ENCODE results near the gene CSPG4. TPM values are rescaled to one million over a fixed set of nuclear protein-coding genes. Genes with fewer than 3 reads are reported as not detected.

CSPG4 gene
- total and polyA plus RNA-seq, 4 donors = 10.6 to 160 (median 66.0) TPM

- Histone ChIP-seq H3K27me3 (ENCODE audit: control insufficient read depth in 1 of 2, insufficient read depth in 2 of 2, low read length in 1 of 2) (no peaks in the 10 kb centered on the region), H3K36me3 (ENCODE audit: control insufficient read depth in 1 of 2, insufficient read depth in 2 of 2, low read length in 1 of 2) (no peaks in the 10 kb centered on the region), H3K9me3 (ENCODE audit: control insufficient read depth, low read length) (no peaks in the 10 kb centered on the region), H3K27ac (ENCODE audit: low read depth in 1 of 2, low read length in 2 of 2) (no peak overlapping the region), H3K4me3 (ENCODE audit: low read length in 2 of 2) (no peak overlapping the region), H3K4me1 (ENCODE audit: control insufficient read depth in 1 of 2, insufficient read depth in 2 of 2, low read length in 2 of 2) (peaks cover 3 to 6% of the 10 kb centered on the region in 2 donors)
- no peak for ATAC-seq (ENCODE audit: low FRiP score)
- 78% methylated on average over 11 of the region's 11 CpGs for WGBS, 2 donors
- no peak for DNase-seq
- intact Hi-C loops (cut with DNase I) = no loop called here
These were observed 48.7 kb downstream of the CSPG4 start for GRCh38 chr15:75663931-75664421.

- 85 to 92% methylated on average over 9 of the region's 9 CpGs for WGBS, 2 donors
- no peaks in the 10 kb centered on the region for H3K36me3 ChIP-seq (ENCODE audit: control insufficient read depth in 1 of 2, insufficient read depth in 2 of 2, low read length in 1 of 2)
- ATAC-seq (ENCODE audit: low FRiP score) (no peak), DNase-seq (no peak)
- H3K27ac ChIP-seq (ENCODE audit: low read depth in 1 of 2, low read length in 2 of 2) = peak overlapping the region; percentile 18 to 33
- no peak overlapping the region for H3K4me3 ChIP-seq (ENCODE audit: low read length in 2 of 2)
- intact Hi-C loops (cut with DNase I) = no loop called here
- H3K9me3 ChIP-seq (ENCODE audit: control insufficient read depth, low read length) = no peaks in the 10 kb centered on the region
- H3K4me1 ChIP-seq (ENCODE audit: control insufficient read depth in 1 of 2, insufficient read depth in 2 of 2, low read length in 2 of 2) = peaks cover 6% of the 10 kb centered on the region in 2 donors
- H3K27me3 ChIP-seq (ENCODE audit: control insufficient read depth in 1 of 2, insufficient read depth in 2 of 2, low read length in 1 of 2) = no peaks in the 10 kb centered on the region
These were observed 49.7 kb downstream of the CSPG4 start for GRCh38 chr15:75662823-75663519.

- WGBS, 2 donors = 51 to 62% methylated on average over 3 of the region's 3 CpGs
- H3K4me3 ChIP-seq (ENCODE audit: low read length in 2 of 2) = no peak overlapping the region
- H3K4me1 ChIP-seq (ENCODE audit: control insufficient read depth in 1 of 2, insufficient read depth in 2 of 2, low read length in 2 of 2) = peaks cover 0 to 6% of the 10 kb centered on the region in 2 donors
- peaks cover 0 to 6% of the 10 kb centered on the region in 2 donors for H3K36me3 ChIP-seq (ENCODE audit: control insufficient read depth in 1 of 2, insufficient read depth in 2 of 2, low read length in 1 of 2)
- H3K27ac ChIP-seq (ENCODE audit: low read depth in 1 of 2, low read length in 2 of 2) = peak overlapping the region; percentile 65 to 98
- ATAC-seq (ENCODE audit: low FRiP score) (no peak), DNase-seq (no peak)
- intact Hi-C loops (cut with DNase I) = loop anchor here in 1 of 2 donors (2.0 kb wide), 1 partner anchor 15 kb away; the partner anchor contains the start of gene SNX33
- H3K27me3 ChIP-seq (ENCODE audit: control insufficient read depth in 1 of 2, insufficient read depth in 2 of 2, low read length in 1 of 2) = no peaks in the 10 kb centered on the region
- no peaks in the 10 kb centered on the region for H3K9me3 ChIP-seq (ENCODE audit: control insufficient read depth, low read length)
These were observed 50.9 kb downstream of the CSPG4 start for GRCh38 chr15:75661756-75662140.

GRCh38 chr15:75661100-75661755 is 51.4 kb downstream of the CSPG4 start:
- no peak overlapping the region for H3K4me3 ChIP-seq (ENCODE audit: low read length in 2 of 2)
- peak overlapping the region; percentile 65 to 98 for H3K27ac ChIP-seq (ENCODE audit: low read depth in 1 of 2, low read length in 2 of 2)
- H3K9me3 ChIP-seq (ENCODE audit: control insufficient read depth, low read length) = no peaks in the 10 kb centered on the region
- DNase-seq = peak; percentile 96 to 98
- peak; percentile 93 for ATAC-seq (ENCODE audit: low FRiP score)
- WGBS, 2 donors = 7 to 10% methylated on average over 13 to 14 of the region's 14 CpGs
- intact Hi-C loops (cut with DNase I) = loop anchor here in 1 of 2 donors (2.0 kb wide), 1 partner anchor 14 kb away; the partner anchor contains the start of gene SNX33
- peaks cover 0 to 6% of the 10 kb centered on the region in 2 donors for H3K36me3 ChIP-seq (ENCODE audit: control insufficient read depth in 1 of 2, insufficient read depth in 2 of 2, low read length in 1 of 2)
- H3K4me1 ChIP-seq (ENCODE audit: control insufficient read depth in 1 of 2, insufficient read depth in 2 of 2, low read length in 2 of 2) = peaks cover 0 to 6% of the 10 kb centered on the region in 2 donors
- H3K27me3 ChIP-seq (ENCODE audit: control insufficient read depth in 1 of 2, insufficient read depth in 2 of 2, low read length in 1 of 2) = no peaks in the 10 kb centered on the region

GRCh38 chr15:75659928-75660645 is 52.6 kb downstream of the CSPG4 start:
- Histone ChIP-seq H3K36me3 (ENCODE audit: control insufficient read depth in 1 of 2, insufficient read depth in 2 of 2, low read length in 1 of 2) (peaks cover 0 to 6% of the 10 kb centered on the region in 2 donors), H3K27me3 (ENCODE audit: control insufficient read depth in 1 of 2, insufficient read depth in 2 of 2, low read length in 1 of 2) (no peaks in the 10 kb centered on the region), H3K4me1 (ENCODE audit: control insufficient read depth in 1 of 2, insufficient read depth in 2 of 2, low read length in 2 of 2) (peaks cover 0 to 6% of the 10 kb centered on the region in 2 donors), H3K27ac (ENCODE audit: low read depth in 1 of 2, low read length in 2 of 2) (peak overlapping the region; percentile 10 to 85), H3K9me3 (ENCODE audit: control insufficient read depth, low read length) (no peaks in the 10 kb centered on the region), H3K4me3 (ENCODE audit: low read length in 2 of 2) (no peak overlapping the region)
- 65 to 69% methylated on average over 17 of the region's 17 CpGs for WGBS, 2 donors
- no peak for DNase-seq
- ATAC-seq (ENCODE audit: low FRiP score) = no peak
- intact Hi-C loops (cut with DNase I) = loop anchor here in 1 of 2 donors (2.0 kb wide), 1 partner anchor 13 kb away; the partner anchor contains the start of gene SNX33

- peaks cover 0 to 6% of the 10 kb centered on the region in 2 donors for H3K36me3 ChIP-seq (ENCODE audit: control insufficient read depth in 1 of 2, insufficient read depth in 2 of 2, low read length in 1 of 2)
- no peak for DNase-seq
- no peaks in the 10 kb centered on the region for H3K9me3 ChIP-seq (ENCODE audit: control insufficient read depth, low read length)
- no peak for ATAC-seq (ENCODE audit: low FRiP score)
- H3K4me1 ChIP-seq (ENCODE audit: control insufficient read depth in 1 of 2, insufficient read depth in 2 of 2, low read length in 2 of 2) = peaks cover 0 to 6% of the 10 kb centered on the region in 2 donors
- intact Hi-C loops (cut with DNase I) = no loop called here
- no peaks in the 10 kb centered on the region for H3K27me3 ChIP-seq (ENCODE audit: control insufficient read depth in 1 of 2, insufficient read depth in 2 of 2, low read length in 1 of 2)
- 37 to 42% methylated on average over 7 to 9 of the region's 9 CpGs for WGBS, 2 donors
- H3K4me3 ChIP-seq (ENCODE audit: low read length in 2 of 2) = no peak overlapping the region
- H3K27ac ChIP-seq (ENCODE audit: low read depth in 1 of 2, low read length in 2 of 2) = peak overlapping the region; percentile 5 to 38
These were observed 53.4 kb downstream of the CSPG4 start for GRCh38 chr15:75659141-75659771.

- intact Hi-C loops (cut with DNase I) = no loop called here
- H3K27ac ChIP-seq (ENCODE audit: low read depth in 1 of 2, low read length in 2 of 2) = no peak overlapping the region
- WGBS, 2 donors = 85 to 88% methylated on average over 22 of the region's 22 CpGs
- H3K27me3 ChIP-seq (ENCODE audit: control insufficient read depth in 1 of 2, insufficient read depth in 2 of 2, low read length in 1 of 2) = no peaks in the 10 kb centered on the region
- peaks cover 0 to 6% of the 10 kb centered on the region in 2 donors for H3K4me1 ChIP-seq (ENCODE audit: control insufficient read depth in 1 of 2, insufficient read depth in 2 of 2, low read length in 2 of 2)
- H3K4me3 ChIP-seq (ENCODE audit: low read length in 2 of 2) = no peak overlapping the region
- no peaks in the 10 kb centered on the region for H3K9me3 ChIP-seq (ENCODE audit: control insufficient read depth, low read length)
- no peak for DNase-seq
- no peak for ATAC-seq (ENCODE audit: low FRiP score)
- peaks cover 0 to 6% of the 10 kb centered on the region in 2 donors for H3K36me3 ChIP-seq (ENCODE audit: control insufficient read depth in 1 of 2, insufficient read depth in 2 of 2, low read length in 1 of 2)
These were observed 55.8 kb downstream of the CSPG4 start for GRCh38 chr15:75656813-75657212.

- Histone ChIP-seq H3K4me3 (ENCODE audit: low read length in 2 of 2) (no peak overlapping the region), H3K4me1 (ENCODE audit: control insufficient read depth in 1 of 2, insufficient read depth in 2 of 2, low read length in 2 of 2) (peaks cover 0 to 3% of the 10 kb centered on the region in 2 donors), H3K36me3 (ENCODE audit: control insufficient read depth in 1 of 2, insufficient read depth in 2 of 2, low read length in 1 of 2) (peaks cover 0 to 6% of the 10 kb centered on the region in 2 donors), H3K27me3 (ENCODE audit: control insufficient read depth in 1 of 2, insufficient read depth in 2 of 2, low read length in 1 of 2) (no peaks in the 10 kb centered on the region), H3K27ac (ENCODE audit: low read depth in 1 of 2, low read length in 2 of 2) (no peak overlapping the region), H3K9me3 (ENCODE audit: control insufficient read depth, low read length) (no peaks in the 10 kb centered on the region)
- DNase-seq (no peak), ATAC-seq (ENCODE audit: low FRiP score) (no peak)
- intact Hi-C loops (cut with DNase I) = no loop called here
- 90 to 92% methylated on average over 5 of the region's 5 CpGs for WGBS, 2 donors
These were observed 56.3 kb downstream of the CSPG4 start for GRCh38 chr15:75656331-75656730.
